Measurements from ENCODE around the gene SLC28A3.

DNA sequence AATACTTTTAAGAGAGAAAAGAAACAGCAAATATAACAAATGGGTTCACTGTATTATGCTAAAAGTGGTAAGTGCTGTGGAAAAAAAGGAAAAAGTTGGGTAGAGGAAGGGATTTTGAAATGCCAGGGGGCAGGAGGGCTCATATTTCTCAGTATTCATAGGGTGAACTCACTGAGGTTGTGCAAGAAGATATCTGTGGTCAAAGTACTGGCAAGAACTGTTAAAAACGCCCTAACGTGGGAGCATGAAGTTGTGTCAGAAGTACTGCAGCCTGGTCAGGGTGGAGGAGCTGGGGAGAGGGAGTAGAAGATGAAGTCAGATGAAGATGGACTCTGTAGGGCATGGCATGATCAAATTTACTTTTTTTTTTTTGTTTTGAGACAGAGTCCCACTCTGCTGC, 31.2 kb upstream of the SLC28A3 start:
- TF ChIP-seq CTCF (conservative IDR thresholded peaks at IDR 0.05; ENCODE audit: low read depth, low read length), result no peak
- TF ChIP-seq EZH2 (IDR thresholded peaks at IDR 0.05; ENCODE audit: borderline replicate concordance, low read depth, low read length, poor library complexity, severe bottlenecking), result no peak
